ENCODE results near the gene MSANTD3. TPM values are rescaled to one million over a fixed set of nuclear protein-coding genes. Genes with fewer than 3 reads are reported as not detected.

Gene MSANTD3
- total RNA-seq, 1 experiment from 2014 or later, result 53.2 TPM

DNA sequence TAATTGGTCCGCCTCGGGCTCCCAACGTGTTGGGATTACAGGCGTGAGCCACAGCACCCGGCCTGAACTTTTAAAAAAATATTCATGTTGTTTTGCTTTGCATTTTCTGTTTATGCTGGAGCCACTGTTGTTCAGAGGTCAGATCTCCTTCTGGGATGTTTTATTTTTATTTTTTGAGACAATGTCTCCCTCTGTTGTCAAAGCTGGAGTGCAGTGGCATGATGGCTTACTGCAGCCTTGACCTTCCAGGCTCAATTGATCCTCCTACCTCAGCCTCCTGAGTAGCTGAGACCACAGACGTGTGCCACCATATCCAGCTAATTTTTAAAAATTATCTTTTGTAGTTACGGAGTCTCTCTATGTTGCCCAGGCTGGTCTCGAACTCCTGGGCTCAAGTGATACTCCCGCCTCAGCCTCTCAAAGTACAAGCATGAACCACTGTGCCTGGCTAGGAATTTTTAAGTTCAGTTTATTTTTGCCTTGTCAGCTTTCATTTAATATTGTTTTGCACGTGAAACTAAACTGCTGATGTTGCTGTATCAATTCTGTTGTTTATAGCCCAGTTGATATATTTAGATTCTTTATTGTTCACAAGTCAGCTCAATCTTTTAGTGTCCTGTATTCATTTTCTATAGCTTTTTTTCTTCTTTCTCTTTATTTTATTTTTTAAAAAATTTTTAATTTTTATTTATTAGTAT lies 59.7 kb downstream of the MSANTD3 start:
- ChIA-PET POLR2A (ENCODE audit: unreplicated experiment) (no interaction called here), CTCF (no interaction called here)
- Histone ChIP-seq H3F3A (ENCODE audit: insufficient read depth, low read depth) (no peaks in the 10 kb centered on the region), H3K9me3 (ENCODE audit: insufficient read depth, low read depth) (no peaks in the 10 kb centered on the region), H3K4me2 (no peak overlapping the region), H3K36me3 (ENCODE audit: low read depth) (no peaks in the 10 kb centered on the region), H3K9me2 (ENCODE audit: insufficient read depth) (no peaks in the 10 kb centered on the region), H3K4me1 (replicated peaks; ENCODE audit: insufficient read depth) (no peaks in the 10 kb centered on the region), H3K27me3 (ENCODE audit: insufficient read depth, low read depth) (no peaks in the 10 kb centered on the region), H4K20me1 (ENCODE audit: insufficient read depth) (no peaks in the 10 kb centered on the region), H2AFZ (no peak overlapping the region), H3K79me2 (ENCODE audit: low read depth) (no peaks in the 10 kb centered on the region), H3K27ac (no peak overlapping the region), H3K4me3 (no peak overlapping the region)
- intact Hi-C loops (cut with micrococcal nuclease; ENCODE audit: unreplicated experiment), result no loop called here
- BruUV-seq (replicated peaks), result no TSS peak
- no peak for DNase-seq
- TF ChIP-seq, protein P1, sequence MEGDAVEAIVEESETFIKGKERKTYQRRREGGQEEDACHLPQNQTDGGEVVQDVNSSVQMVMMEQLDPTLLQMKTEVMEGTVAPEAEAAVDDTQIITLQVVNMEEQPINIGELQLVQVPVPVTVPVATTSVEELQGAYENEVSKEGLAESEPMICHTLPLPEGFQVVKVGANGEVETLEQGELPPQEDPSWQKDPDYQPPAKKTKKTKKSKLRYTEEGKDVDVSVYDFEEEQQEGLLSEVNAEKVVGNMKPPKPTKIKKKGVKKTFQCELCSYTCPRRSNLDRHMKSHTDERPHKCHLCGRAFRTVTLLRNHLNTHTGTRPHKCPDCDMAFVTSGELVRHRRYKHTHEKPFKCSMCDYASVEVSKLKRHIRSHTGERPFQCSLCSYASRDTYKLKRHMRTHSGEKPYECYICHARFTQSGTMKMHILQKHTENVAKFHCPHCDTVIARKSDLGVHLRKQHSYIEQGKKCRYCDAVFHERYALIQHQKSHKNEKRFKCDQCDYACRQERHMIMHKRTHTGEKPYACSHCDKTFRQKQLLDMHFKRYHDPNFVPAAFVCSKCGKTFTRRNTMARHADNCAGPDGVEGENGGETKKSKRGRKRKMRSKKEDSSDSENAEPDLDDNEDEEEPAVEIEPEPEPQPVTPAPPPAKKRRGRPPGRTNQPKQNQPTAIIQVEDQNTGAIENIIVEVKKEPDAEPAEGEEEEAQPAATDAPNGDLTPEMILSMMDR (conservative IDR thresholded peaks at IDR 0.05), result no peak
- no peak for TF ChIP-seq EZH2 (IDR thresholded peaks at IDR 0.05; ENCODE audit: low read depth)

- intact Hi-C loops (cut with micrococcal nuclease; ENCODE audit: unreplicated experiment), result no loop called here
- Histone ChIP-seq H3K4me3 (no peak overlapping the region), H2AFZ (no peak overlapping the region), H3K9me2 (ENCODE audit: insufficient read depth) (no peaks in the 10 kb centered on the region), H3K79me2 (ENCODE audit: low read depth) (no peaks in the 10 kb centered on the region), H4K20me1 (ENCODE audit: insufficient read depth) (no peaks in the 10 kb centered on the region), H3K36me3 (ENCODE audit: low read depth) (no peaks in the 10 kb centered on the region), H3K9me3 (ENCODE audit: insufficient read depth, low read depth) (no peaks in the 10 kb centered on the region), H3K4me2 (no peak overlapping the region), H3K4me1 (replicated peaks; ENCODE audit: insufficient read depth) (no peaks in the 10 kb centered on the region), H3K27ac (no peak overlapping the region), H3F3A (ENCODE audit: insufficient read depth, low read depth) (no peaks in the 10 kb centered on the region), H3K27me3 (ENCODE audit: insufficient read depth, low read depth) (no peaks in the 10 kb centered on the region)
- CTCF ChIA-PET, result no interaction called here
- POLR2A ChIA-PET (ENCODE audit: unreplicated experiment), result no interaction called here
- no peak for DNase-seq
- no peak for TF ChIP-seq EZH2 (IDR thresholded peaks at IDR 0.05; ENCODE audit: low read depth)
- BruUV-seq (replicated peaks), result no TSS peak
Observed at GRCh38 chr9:100488177-100488576, 61.2 kb downstream of the MSANTD3 start.

DNA sequence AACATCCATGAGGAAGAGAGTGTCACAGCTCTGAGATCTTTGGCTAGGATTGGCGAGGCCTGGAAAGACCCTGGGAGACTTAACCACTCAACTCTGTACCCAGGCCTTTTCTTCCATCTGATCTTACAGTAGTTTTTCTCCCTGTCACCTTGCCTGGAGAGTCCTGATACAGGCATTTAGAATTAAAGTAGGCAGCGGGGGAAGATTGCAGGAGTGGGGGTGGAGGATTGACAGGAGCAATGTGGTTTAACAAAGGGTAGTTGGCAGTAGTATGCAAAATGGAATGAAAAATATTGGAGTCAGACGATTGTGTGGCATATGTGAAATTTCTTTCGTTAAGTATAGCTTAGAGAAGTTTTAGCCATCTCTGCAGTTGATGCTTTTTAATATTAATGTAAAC lies 62.9 kb downstream of the MSANTD3 start:
- BruUV-seq (replicated peaks), result no TSS peak
- TF ChIP-seq, protein P1 (conservative IDR thresholded peaks at IDR 0.05), result no peak
- no peak for TF ChIP-seq EZH2 (IDR thresholded peaks at IDR 0.05; ENCODE audit: low read depth)
- Histone ChIP-seq H3K4me3 (no peak overlapping the region), H3K9me3 (ENCODE audit: insufficient read depth, low read depth) (no peaks in the 10 kb centered on the region), H3K9me2 (ENCODE audit: insufficient read depth) (no peaks in the 10 kb centered on the region), H3K4me2 (no peak overlapping the region), H3F3A (ENCODE audit: insufficient read depth, low read depth) (no peaks in the 10 kb centered on the region), H3K36me3 (ENCODE audit: low read depth) (no peaks in the 10 kb centered on the region), H3K4me1 (replicated peaks; ENCODE audit: insufficient read depth) (no peaks in the 10 kb centered on the region), H2AFZ (no peak overlapping the region), H3K79me2 (ENCODE audit: low read depth) (no peaks in the 10 kb centered on the region), H3K27me3 (ENCODE audit: insufficient read depth, low read depth) (no peaks in the 10 kb centered on the region), H3K27ac (no peak overlapping the region), H4K20me1 (ENCODE audit: insufficient read depth) (no peaks in the 10 kb centered on the region)
- intact Hi-C loops (cut with micrococcal nuclease; ENCODE audit: unreplicated experiment), result no loop called here
- no peak for DNase-seq
- ChIA-PET CTCF (no interaction called here), POLR2A (ENCODE audit: unreplicated experiment) (no interaction called here)

DNA sequence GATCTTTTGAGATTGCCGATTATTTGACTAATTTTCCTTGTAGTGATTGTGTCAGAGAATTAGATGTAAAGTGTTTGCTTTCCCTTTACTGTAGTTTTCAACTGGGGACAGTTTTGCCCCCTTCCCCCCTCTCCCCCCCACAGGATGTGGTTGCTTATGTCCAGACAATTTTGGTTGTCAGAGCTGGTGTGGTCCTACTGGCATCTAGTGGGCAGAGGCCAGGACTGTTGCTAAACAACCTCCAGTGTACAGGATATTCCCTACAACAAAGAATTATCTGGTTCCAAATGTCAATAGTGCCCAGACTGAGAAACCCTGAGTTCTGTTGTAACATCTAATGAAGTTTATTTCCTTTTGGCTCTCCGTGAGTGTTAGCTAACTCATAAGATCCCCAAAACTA lies 66.0 kb downstream of the MSANTD3 start:
- intact Hi-C loops (cut with micrococcal nuclease; ENCODE audit: unreplicated experiment), result no loop called here
- no peak for DNase-seq
- H4K20me1 ChIP-seq (ENCODE audit: insufficient read depth), result no peaks in the 10 kb centered on the region
- H3K4me2 ChIP-seq, result no peak overlapping the region
- no peaks in the 10 kb centered on the region for H3F3A ChIP-seq (ENCODE audit: insufficient read depth, low read depth)
- no TSS peak for BruUV-seq (replicated peaks)
- ChIA-PET CTCF (no interaction called here), POLR2A (ENCODE audit: unreplicated experiment) (interaction anchor here (0.6 to 0.7 kb wide), 2 partner anchors 33 to 1825 kb away, joined by 7 to 27 read pairs; no protein-coding TSS in a partner anchor)
- H3K4me1 ChIP-seq (replicated peaks; ENCODE audit: insufficient read depth), result no peaks in the 10 kb centered on the region
- TF ChIP-seq EZH2 (IDR thresholded peaks at IDR 0.05; ENCODE audit: low read depth), result no peak
- TF ChIP-seq, protein P1 (conservative IDR thresholded peaks at IDR 0.05), result no peak
- no peak overlapping the region for H2AFZ ChIP-seq
- H3K4me3 ChIP-seq, result no peak overlapping the region
- H3K9me3 ChIP-seq (ENCODE audit: insufficient read depth, low read depth), result no peaks in the 10 kb centered on the region
- H3K27ac ChIP-seq, result no peak overlapping the region
- H3K36me3 ChIP-seq (ENCODE audit: low read depth), result no peaks in the 10 kb centered on the region
- H3K9me2 ChIP-seq (ENCODE audit: insufficient read depth), result no peaks in the 10 kb centered on the region
- H3K27me3 ChIP-seq (ENCODE audit: insufficient read depth, low read depth), result no peaks in the 10 kb centered on the region
- no peaks in the 10 kb centered on the region for H3K79me2 ChIP-seq (ENCODE audit: low read depth)

Measured in PC-9 (cell line).